HG02588 (cell line): ENCODE measurements around the gene ZNF766.
"Not testable (repeated sequence)": the region's sequence is repeated elsewhere in the genome, so short reads cannot be mapped to it uniquely, and the experiment has no call there.

Experiments
- ATAC-seq: cut with Tn5 transposase; IDR thresholded peaks from one replicate; pipeline ENCODE4 v1.9.1; 2021; ENCODE audit warnings: mild to moderate bottlenecking, moderate library complexity; ENCODE audit not compliant: unreplicated experiment

ZNF766 gene

GRCh38 chr19:52274191-52274590 is 4.8 kb downstream of the ZNF766 start:
- ATAC-seq, result no peak

GRCh38 chr19:52275988-52276387 is 6.6 kb downstream of the ZNF766 start:
- no peak for ATAC-seq

GRCh38 chr19:52277471-52277870 is 8.1 kb downstream of the ZNF766 start:
- ATAC-seq, result no peak

GRCh38 chr19:52286256-52286655 is 16.9 kb downstream of the ZNF766 start:
- no peak for ATAC-seq

GRCh38 chr19:52291781-52292180 is 22.4 kb downstream of the ZNF766 start:
- no peak for ATAC-seq

- ATAC-seq, result not testable (repeated sequence)
These were observed 23.6 kb downstream of the ZNF766 start for GRCh38 chr19:52292946-52293345.

GRCh38 chr19:52296400-52296772 is 27.0 kb downstream of the ZNF766 start:
- ATAC-seq, result peak; percentile 5

- peak; percentile 52 for ATAC-seq
These were observed 27.6 kb downstream of the ZNF766 start, which contains the start of gene ZNF480 for GRCh38 chr19:52296773-52297600. Gene ZNF480 (plus strand): TSS chr19:52297169. CDS start chr19:52300413, 3,244 bp downstream.

- peak; percentile 33 for ATAC-seq
These were observed 28.4 kb downstream of the ZNF766 start for GRCh38 chr19:52297601-52298364.

- ATAC-seq, result no peak
These were observed 37.9 kb downstream of the ZNF766 start for GRCh38 chr19:52307275-52307674.

GRCh38 chr19:52322429-52322828 is 53.0 kb downstream of the ZNF766 start:
- ATAC-seq, result no peak

GRCh38 chr19:52331757-52332156 is 62.4 kb downstream of the ZNF766 start:
- no peak for ATAC-seq

GRCh38 chr19:52335768-52336116 is 66.4 kb downstream of the ZNF766 start:
- ATAC-seq, result peak; percentile 24

- peak; percentile 66 for ATAC-seq
These were observed 66.9 kb downstream of the ZNF766 start, which contains the start of gene ZNF610 for GRCh38 chr19:52336117-52336790. Gene ZNF610 (plus strand): TSS chr19:52336243. CDS start chr19:52349173, 12,930 bp downstream.

- ATAC-seq, result no peak
These were observed 67.5 kb downstream of the ZNF766 start for GRCh38 chr19:52336791-52337381.

GRCh38 chr19:52339022-52339421 is 69.6 kb downstream of the ZNF766 start:
- ATAC-seq, result not testable (repeated sequence)

- no peak for ATAC-seq
These were observed 74.2 kb downstream of the ZNF766 start for GRCh38 chr19:52343548-52343947.

- no peak for ATAC-seq
These were observed 75.8 kb downstream of the ZNF766 start for GRCh38 chr19:52345162-52345561.
